Upper lobe of left lung (tissue), 4 donors: Measurements from ENCODE around the gene HIVEP3.

Experiments
- CTCF ChIP-seq, 6 experiments: fragments of 450-650 bp in 4 of 6; fragments of 200-600 bp in 2 of 6; sonication (generic) in 2 of 6; IDR thresholded peaks; one replicate each; pipeline ENCODE4 v1.5.1; 2016 to 2019; ENCODE audit warnings: antibody characterized with exemption in 6 of 6
- POLR2A ChIP-seq, 4 donors: fragments of 450-650 bp; IDR thresholded peaks; one replicate each; pipeline ENCODE4 v1.5.1; 2016 to 2017; ENCODE audit warnings: antibody characterized with exemption in 4 of 4, mild to moderate bottlenecking in 2 of 4
- POLR2AphosphoS5 ChIP-seq, 2 donors: sonication (generic); formaldehyde crosslinking; IDR thresholded peaks; one replicate each; pipeline ENCODE4 v1.5.1; 2017; ENCODE audit warnings: antibody characterized with exemption in 2 of 2

DNA sequence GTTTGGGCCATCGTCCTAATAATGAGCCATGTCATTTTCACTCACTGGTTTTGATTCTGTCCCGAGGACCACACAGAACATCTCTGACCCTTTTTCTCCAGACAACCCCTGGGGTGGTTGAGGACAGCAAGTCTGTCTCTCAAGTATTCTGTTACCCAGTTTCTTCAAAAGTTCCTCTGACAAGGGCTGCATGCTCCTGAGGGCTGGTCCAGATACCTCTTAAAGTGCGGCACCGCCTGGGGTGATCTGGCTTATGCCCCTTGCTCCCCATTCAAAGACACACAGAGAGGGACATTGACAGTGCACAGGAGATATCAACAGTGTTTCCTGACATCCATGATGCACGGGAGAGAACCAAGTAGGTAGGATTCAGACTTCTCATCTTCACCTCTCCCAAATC lies 301.4 kb downstream of the HIVEP3 start:
- TF ChIP-seq POLR2A (IDR thresholded peaks at IDR 0.05) (no peak), CTCF (IDR thresholded peaks at IDR 0.05) (no peak), POLR2AphosphoS5 (IDR thresholded peaks at IDR 0.05) (no peak)
